GM18868 (cell line): ENCODE results near the gene C3orf33.

ENCODE experiments used
- ATAC-seq: cut with Tn5 transposase; IDR thresholded peaks from one replicate; pipeline ENCODE4 v1.9.1; 2021; ENCODE audit warnings: mild to moderate bottlenecking, moderate library complexity; ENCODE audit not compliant: unreplicated experiment

Gene C3orf33

GRCh38 chr3:155790272-155790925, 15.7 kb downstream of the C3orf33 start:
- no peak for ATAC-seq

- no peak for ATAC-seq
These were observed 20.3 kb downstream of the C3orf33 start for GRCh38 chr3:155785662-155786295.

GRCh38 chr3:155782390-155782953, 23.6 kb downstream of the C3orf33 start:
- ATAC-seq = no peak

- no peak for ATAC-seq
These were observed 25.8 kb downstream of the C3orf33 start for GRCh38 chr3:155780291-155780690.

GRCh38 chr3:155778462-155778861, 27.6 kb downstream of the C3orf33 start:
- ATAC-seq = no peak

- peak; percentile 53 for ATAC-seq
These were observed 33.3 kb downstream of the C3orf33 start for GRCh38 chr3:155772801-155773200.

GRCh38 chr3:155771126-155771525, 35.0 kb downstream of the C3orf33 start:
- no peak for ATAC-seq

GRCh38 chr3:155766206-155766605, 39.9 kb downstream of the C3orf33 start:
- peak; percentile 41 for ATAC-seq

GRCh38 chr3:155763870-155764463, 42.1 kb downstream of the C3orf33 start:
- ATAC-seq = peak; percentile 49

GRCh38 chr3:155760653-155761052, 45.4 kb downstream of the C3orf33 start:
- ATAC-seq = no peak

- ATAC-seq = no peak
These were observed 48.5 kb downstream of the C3orf33 start for GRCh38 chr3:155757577-155757976.

- ATAC-seq = peak; percentile 81
These were observed 52.9 kb downstream of the C3orf33 start for GRCh38 chr3:155753038-155753639.

GRCh38 chr3:155748611-155749365, 57.3 kb downstream of the C3orf33 start:
- no peak for ATAC-seq

GRCh38 chr3:155747946-155748290, 58.2 kb downstream of the C3orf33 start:
- no peak for ATAC-seq

- no peak for ATAC-seq
These were observed 58.7 kb downstream of the C3orf33 start for GRCh38 chr3:155747286-155747945.

GRCh38 chr3:155746703-155747102, 59.4 kb downstream of the C3orf33 start:
- no peak for ATAC-seq

- no peak for ATAC-seq
These were observed 60.1 kb downstream of the C3orf33 start for GRCh38 chr3:155745795-155746550.

- ATAC-seq = peak; percentile 62
These were observed 61.3 kb downstream of the C3orf33 start, which contains the start of gene PLCH1 for GRCh38 chr3:155744626-155745324. Gene PLCH1 (minus strand): TSS chr3:155745071. CDS start chr3:155704224, 40,847 bp downstream.
